GM12878 (cell line): ENCODE data around the gene RAD51B. TPM values are rescaled to one million over a fixed set of nuclear protein-coding genes. Genes with fewer than 3 reads are reported as not detected.

ENCODE experiments used
- ATAC-seq: fragments of 200-7000 bp; cut with Tn5 transposase; 3 replicates; pipeline ENCODE4 v1.9.1; 2020; ENCODE audit warnings: mild to moderate bottlenecking, moderate library complexity
- BruUV-seq: library from RNA; stranded (reverse); fragments of 400-500 nt; replicated peaks from 2 replicates; lab custom pipeline; 2021; lab: Mats Ljungman, UMichigan
- CTCF ChIA-PET: fragments of 300-600 bp; sonication (Branson Sonifier 250); formaldehyde crosslinking; extraction: SDS; loops from one replicate; lab custom pipeline; 2021; ENCODE audit warnings: inconsistent platforms; lab: Yijun Ruan, JAX
- POLR2A ChIA-PET: fragments of 350-600 bp; formaldehyde crosslinking; extraction: SDS; loops from one replicate; lab custom pipeline; 2021; ENCODE audit warnings: inconsistent platforms; lab: Charles Lee
- RAD21 ChIA-PET: fragments of 300-600 bp; sonication (Branson Sonifier 250); formaldehyde crosslinking; loops from one replicate; lab custom pipeline; 2023; ENCODE audit warnings: antibody characterized with exemption; ENCODE audit not compliant: unreplicated experiment; lab: Charles Lee
- SMC1A ChIA-PET: fragments of 300-600 bp; sonication (Branson Sonifier 250); formaldehyde crosslinking; loops from one replicate; lab custom pipeline; 2023; ENCODE audit not compliant: unreplicated experiment, uncharacterized antibody; lab: Charles Lee
- DNase-seq: peaks from one replicate; pipeline ENCODE4 v3.0.0-alpha.2; 2011; ENCODE audit warnings: low read depth, low spot score
- FAIRE-seq: peaks from 3 replicates; lab custom pipeline; 2011; peaks lifted over from hg19 to GRCh38; lab: Jason Lieb, UNC
- H2AFZ ChIP-seq: 2 replicates; pipeline ENCODE4 v1.6.0; 2011; ENCODE audit warnings: low read depth, low read length, control low read depth; ENCODE audit not compliant: control insufficient read depth
- H3K27ac ChIP-seq: 2 replicates; pipeline ENCODE4 v1.5.1; 2011; ENCODE audit warnings: control low read depth; ENCODE audit not compliant: control insufficient read depth, insufficient read depth
- H3K27me3 ChIP-seq, 2 experiments: replicated peaks in 1 of 2; 2 replicates each; pipeline versions ENCODE4 v1.6.0 to v1.6.1; 2011; ENCODE audit warnings: low read length in 1 of 2; ENCODE audit not compliant: control insufficient read depth in 2 of 2, insufficient read depth in 2 of 2
- H3K36me3 ChIP-seq, 2 experiments: 2 replicates each; pipeline ENCODE4 v1.5.1; 2011; ENCODE audit warnings: low read length in 1 of 2; ENCODE audit not compliant: control insufficient read depth in 2 of 2, insufficient read depth in 2 of 2
- H3K4me1 ChIP-seq: 2 replicates; pipeline ENCODE4 v1.6.1; 2011; ENCODE audit warnings: mild to moderate bottlenecking, low read length, moderate library complexity, mixed read lengths; ENCODE audit not compliant: control insufficient read depth, insufficient read depth
- H3K4me2 ChIP-seq: 2 replicates; pipeline ENCODE4 v1.6.0; 2011; ENCODE audit warnings: control low read depth; ENCODE audit not compliant: control insufficient read depth, insufficient read depth
- H3K4me3 ChIP-seq: fragments of 200-600 bp; sonication (generic); 2 replicates; pipeline ENCODE4 v1.5.1; 2016
- H3K79me2 ChIP-seq: 2 replicates; pipeline ENCODE4 v1.6.0; 2011; ENCODE audit warnings: low read length; ENCODE audit not compliant: control insufficient read depth, insufficient read depth
- H3K9ac ChIP-seq: 2 replicates; pipeline ENCODE4 v1.8.0; 2011; ENCODE audit warnings: low read length, control low read depth, mixed read lengths; ENCODE audit not compliant: control insufficient read depth, insufficient read depth
- H3K9me3 ChIP-seq: replicated peaks from 3 replicates; pipeline ENCODE4 v1.5.1; 2011; ENCODE audit warnings: mild to moderate bottlenecking, low read length; ENCODE audit not compliant: control insufficient read depth, insufficient read depth
- H4K20me1 ChIP-seq: 2 replicates; pipeline ENCODE4 v1.6.0; 2011; ENCODE audit not compliant: control insufficient read depth, insufficient read depth
- ATF7 ChIP-seq: fragments of 450-650 bp; IDR thresholded peaks from 2 replicates; pipeline ENCODE4 v1.6.1; 2016; ENCODE audit warnings: low read depth, mild to moderate bottlenecking
- BCL11A ChIP-seq: IDR thresholded peaks from 2 replicates; pipeline ENCODE4 v1.6.1; 2011; ENCODE audit warnings: low read depth, low read length
- ESRRA ChIP-seq: IDR thresholded peaks from 2 replicates; pipeline ENCODE4 v1.6.1; 2012; ENCODE audit warnings: mild to moderate bottlenecking, low read length, improper control_type of control experiment
- GABPA ChIP-seq: IDR thresholded peaks from 2 replicates; pipeline ENCODE4 v1.6.1; 2014; ENCODE audit warnings: antibody characterized with exemption, low read depth, mild to moderate bottlenecking, inconsistent platforms
- HCFC1 ChIP-seq: fragments of 150-350 bp; IDR thresholded peaks from 2 replicates; pipeline ENCODE4 v1.6.1; 2014; ENCODE audit warnings: low read length
- HDAC6 ChIP-seq: fragments of 200-600 bp; sonication (generic); IDR thresholded peaks from one replicate; pipeline ENCODE4 v1.8.0; 2017; ENCODE audit warnings: antibody characterized with exemption; ENCODE audit not compliant: unreplicated experiment
- JUNB ChIP-seq: IDR thresholded peaks from 2 replicates; pipeline ENCODE4 v1.6.1; 2016; ENCODE audit warnings: antibody characterized with exemption, mild to moderate bottlenecking
- KLF5 ChIP-seq: fragments of 450-650 bp; IDR thresholded peaks from 2 replicates; pipeline ENCODE4 v1.6.1; 2014; ENCODE audit warnings: mild to moderate bottlenecking; ENCODE audit not compliant: partially characterized antibody
- MTA2 ChIP-seq: fragments of 450-650 bp; IDR thresholded peaks from 2 replicates; pipeline ENCODE4 v1.6.1; 2016; ENCODE audit warnings: low read depth, mild to moderate bottlenecking, moderate library complexity
- MTA3 ChIP-seq: IDR thresholded peaks from 2 replicates; pipeline ENCODE4 v1.6.1; 2012; ENCODE audit warnings: low read length, inconsistent platforms, borderline replicate concordance
- NFIC ChIP-seq: IDR thresholded peaks from 2 replicates; pipeline ENCODE4 v1.6.1; 2012; ENCODE audit warnings: low read depth, mild to moderate bottlenecking, inconsistent platforms, low read length, moderate library complexity
- POLR2AphosphoS2 ChIP-seq: IDR thresholded peaks from 2 replicates; pipeline ENCODE4 v1.6.1; 2011; ENCODE audit warnings: low read depth, mild to moderate bottlenecking, low read length, improper control_type of control experiment, moderate library complexity
- SMAD5 ChIP-seq: IDR thresholded peaks from 2 replicates; pipeline ENCODE4 v1.6.1; 2016; ENCODE audit warnings: antibody characterized with exemption, low read depth
- ZNF207 ChIP-seq: fragments of 450-650 bp; IDR thresholded peaks from 2 replicates; pipeline ENCODE4 v1.6.1; 2014; ENCODE audit warnings: antibody characterized with exemption, mild to moderate bottlenecking, borderline replicate concordance
- WGBS: methylation state at CpG from one replicate; pipeline ENCODE4 v1.1.6; 2016; ENCODE audit warnings: low lambda C conversion rate; ENCODE audit not compliant: insufficient replicate concordance, insufficient coverage; ENCODE audit errors: missing lambda C conversion rate; 5-methylcytosine and 5-hydroxymethylcytosine counted together
- in situ Hi-C: fragments of 300-500 bp; cut with MboI; formaldehyde crosslinking; loops from 9 replicates; pipeline ENCODE4 v1.14.3; 2018; ENCODE audit warnings: mixed read lengths
- intact Hi-C: fragments of 100-400 bp; cut with micrococcal nuclease; formaldehyde crosslinking; loops from one replicate; pipeline ENCODE4 v1.14.2; 2022; ENCODE audit not compliant: unreplicated experiment
- polyA plus RNA-seq, 11 experiments: library from polyadenylated mRNA; depleted of rRNA in 4 of 11; unstranded in 6 of 11; stranded (reverse) in 5 of 11; fragments of >200 nt; fragmentation: Nextera tagmentation in 4 of 11; fragmentation: Illumina TruSeq in 1 of 11; extraction: Ambion mirVana in 4 of 11; extraction: Trizol in 1 of 11; gene quantifications; 1 replicate in 1 of 11; 2 replicates in 10 of 11; pipeline versions ENCODE4 v1.2.1 to v1.2.3, GENCODE V29; 2011 to 2016; ENCODE audit warnings: inconsistent platforms in 2 of 11, missing spikeins in 2 of 11, low read depth in 1 of 11
- total RNA-seq, 4 experiments: library from RNA; depleted of rRNA in 3 of 4; stranded (reverse); fragments of >200 nt in 3 of 4; fragmentation: Illumina TruSeq in 1 of 4; extraction: Trizol in 1 of 4; gene quantifications; 2 replicates each; pipeline versions ENCODE4 v1.2.1 to v1.2.3, GENCODE V29; 2013 to 2021
- TF ChIP-seq, protein P1 (sequence below): fragments of 450-650 bp; IDR thresholded peaks from 2 replicates; pipeline ENCODE4 v1.6.1; 2018; ENCODE audit warnings: mild to moderate bottlenecking, low read depth, moderate library complexity; ENCODE audit not compliant: partially characterized antibody
- TF ChIP-seq, protein P2 (sequence below): IDR thresholded peaks from 2 replicates; pipeline ENCODE4 v1.6.1; 2012; ENCODE audit warnings: mild to moderate bottlenecking, low read depth, low read length

RAD51B gene
- total and polyA plus RNA-seq, 10 of the 15 experiments (the other 5 are each of a cell fraction or from before 2014, with no cell fraction given): 9.8 to 26.8 (median 21.3) TPM

DNA sequence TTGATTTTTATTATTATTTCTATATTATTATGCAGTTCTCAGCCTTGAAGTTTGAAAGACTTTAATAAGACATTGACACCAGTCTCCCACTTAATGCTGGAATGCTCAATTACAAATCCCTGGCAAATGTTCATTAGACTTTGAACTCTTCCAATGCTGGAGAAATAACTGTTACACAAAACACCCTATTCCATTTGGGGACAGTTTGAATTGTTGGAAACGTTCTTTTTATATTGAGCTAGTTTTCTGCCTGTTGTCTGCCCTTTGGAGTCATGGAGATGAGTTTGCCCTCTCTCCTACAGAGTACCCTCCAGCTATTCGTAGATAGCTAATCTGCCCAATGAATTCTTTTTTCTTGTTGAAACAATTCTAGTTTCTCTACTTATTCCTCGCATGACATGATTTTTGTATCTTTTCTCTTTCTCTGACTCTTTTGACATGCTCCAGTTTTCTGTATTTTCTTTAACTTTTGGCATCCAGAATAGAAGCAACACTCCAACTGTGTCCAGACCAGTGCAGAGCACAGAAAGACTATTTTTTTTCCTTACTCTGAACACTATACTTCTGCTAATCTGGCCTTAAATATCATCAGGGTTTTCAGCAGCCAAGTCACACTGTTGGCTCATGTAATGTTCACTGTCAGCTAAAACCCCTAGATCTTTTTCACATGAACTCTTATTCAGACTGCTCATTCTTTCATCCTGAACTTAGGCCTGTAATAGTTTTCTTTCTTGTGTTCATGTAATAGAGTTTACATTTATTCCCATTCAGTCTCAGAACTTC lies 379.3 kb downstream of the RAD51B start (continued):
- no peak for TF ChIP-seq NFIC
- TF ChIP-seq POLR2AphosphoS2: no peak
- TF ChIP-seq, protein P1, sequence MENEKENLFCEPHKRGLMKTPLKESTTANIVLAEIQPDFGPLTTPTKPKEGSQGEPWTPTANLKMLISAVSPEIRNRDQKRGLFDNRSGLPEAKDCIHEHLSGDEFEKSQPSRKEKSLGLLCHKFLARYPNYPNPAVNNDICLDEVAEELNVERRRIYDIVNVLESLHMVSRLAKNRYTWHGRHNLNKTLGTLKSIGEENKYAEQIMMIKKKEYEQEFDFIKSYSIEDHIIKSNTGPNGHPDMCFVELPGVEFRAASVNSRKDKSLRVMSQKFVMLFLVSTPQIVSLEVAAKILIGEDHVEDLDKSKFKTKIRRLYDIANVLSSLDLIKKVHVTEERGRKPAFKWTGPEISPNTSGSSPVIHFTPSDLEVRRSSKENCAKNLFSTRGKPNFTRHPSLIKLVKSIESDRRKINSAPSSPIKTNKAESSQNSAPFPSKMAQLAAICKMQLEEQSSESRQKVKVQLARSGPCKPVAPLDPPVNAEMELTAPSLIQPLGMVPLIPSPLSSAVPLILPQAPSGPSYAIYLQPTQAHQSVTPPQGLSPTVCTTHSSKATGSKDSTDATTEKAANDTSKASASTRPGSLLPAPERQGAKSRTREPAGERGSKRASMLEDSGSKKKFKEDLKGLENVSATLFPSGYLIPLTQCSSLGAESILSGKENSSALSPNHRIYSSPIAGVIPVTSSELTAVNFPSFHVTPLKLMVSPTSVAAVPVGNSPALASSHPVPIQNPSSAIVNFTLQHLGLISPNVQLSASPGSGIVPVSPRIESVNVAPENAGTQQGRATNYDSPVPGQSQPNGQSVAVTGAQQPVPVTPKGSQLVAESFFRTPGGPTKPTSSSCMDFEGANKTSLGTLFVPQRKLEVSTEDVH: no peak
- TF ChIP-seq, all 136 proteins: peak for 0

DNA sequence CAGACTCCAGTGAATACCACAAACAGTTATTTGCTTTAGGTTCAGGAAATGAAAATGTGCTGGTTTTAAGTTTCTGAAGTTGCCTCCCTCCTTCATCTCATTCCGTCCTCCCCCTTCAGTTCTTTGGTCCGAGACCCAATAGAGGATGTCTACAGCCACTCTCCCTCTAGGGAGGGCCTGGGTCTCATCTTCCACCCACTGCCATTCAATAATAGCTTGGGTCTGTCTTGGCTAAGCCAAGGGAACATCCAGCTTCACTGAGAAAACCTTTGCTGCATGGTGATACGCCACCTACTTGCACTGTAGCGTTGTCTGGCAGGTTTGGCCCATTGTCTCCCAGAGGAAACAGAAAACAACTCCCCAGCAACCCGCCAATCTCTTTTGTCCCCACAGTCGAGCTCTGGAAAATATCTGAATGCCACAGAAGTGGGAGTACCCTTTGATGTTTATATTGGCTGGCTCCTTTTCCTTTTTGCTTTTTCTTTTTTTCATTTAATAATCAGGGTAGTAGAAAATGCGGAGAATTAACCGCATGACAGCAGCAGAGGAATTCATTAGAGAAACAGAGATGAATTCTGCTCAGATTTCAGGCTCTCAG lies 380.1 kb downstream of the RAD51B start:
- Histone ChIP-seq H3K27ac (no peak overlapping the region), H3K79me2 (no peaks in the 10 kb centered on the region), H3K36me3 (no peaks in the 10 kb centered on the region), H3K4me2 (no peak overlapping the region), H3K9me3 (no peaks in the 10 kb centered on the region; the same call in 1 of the 3 replicates), H4K20me1 (no peaks in the 10 kb centered on the region), H3K27me3 (no peaks in the 10 kb centered on the region), H2AFZ (no peak overlapping the region), H3K9ac (no peak overlapping the region), H3K4me1 (no peaks in the 10 kb centered on the region)
- ChIA-PET SMC1A (interaction anchor here (1.5 to 2.8 kb wide), 6 partner anchors 8 to 252 kb away, joined by 4 to 8 read pairs (median 6); no protein-coding TSS in a partner anchor), CTCF (interaction anchor here (0.6 to 1.0 kb wide), 2 partner anchors 10 to 11 kb away, joined by 3 read pairs; no protein-coding TSS in a partner anchor), RAD21 (interaction anchor here (0.7 kb wide), 1 partner anchor 259 kb away, joined by 4 read pairs; no protein-coding TSS in a partner anchor), POLR2A (interaction anchor here (1.0 kb wide), 1 partner anchor 27 kb away, joined by 4 read pairs; no protein-coding TSS in a partner anchor)
- no TSS peak for BruUV-seq
- in situ Hi-C loops (no loop called here), intact Hi-C loops (no loop called here)
- DNase-seq: no peak
- 96% methylated on average over 8 of the region's 8 CpGs for whole genome bisulfite sequencing
- FAIRE-seq: no peak
- TF ChIP-seq ATF7 (no peak), HDAC6 (no peak), JUNB (no peak), BCL11A (no peak), GABPA (no peak), MTA2 (no peak), ESRRA (no peak), SMAD5 (no peak), HCFC1 (no peak), ZNF207 (no peak), MTA3 (no peak), KLF5 (no peak)
- TF ChIP-seq, protein P2, sequence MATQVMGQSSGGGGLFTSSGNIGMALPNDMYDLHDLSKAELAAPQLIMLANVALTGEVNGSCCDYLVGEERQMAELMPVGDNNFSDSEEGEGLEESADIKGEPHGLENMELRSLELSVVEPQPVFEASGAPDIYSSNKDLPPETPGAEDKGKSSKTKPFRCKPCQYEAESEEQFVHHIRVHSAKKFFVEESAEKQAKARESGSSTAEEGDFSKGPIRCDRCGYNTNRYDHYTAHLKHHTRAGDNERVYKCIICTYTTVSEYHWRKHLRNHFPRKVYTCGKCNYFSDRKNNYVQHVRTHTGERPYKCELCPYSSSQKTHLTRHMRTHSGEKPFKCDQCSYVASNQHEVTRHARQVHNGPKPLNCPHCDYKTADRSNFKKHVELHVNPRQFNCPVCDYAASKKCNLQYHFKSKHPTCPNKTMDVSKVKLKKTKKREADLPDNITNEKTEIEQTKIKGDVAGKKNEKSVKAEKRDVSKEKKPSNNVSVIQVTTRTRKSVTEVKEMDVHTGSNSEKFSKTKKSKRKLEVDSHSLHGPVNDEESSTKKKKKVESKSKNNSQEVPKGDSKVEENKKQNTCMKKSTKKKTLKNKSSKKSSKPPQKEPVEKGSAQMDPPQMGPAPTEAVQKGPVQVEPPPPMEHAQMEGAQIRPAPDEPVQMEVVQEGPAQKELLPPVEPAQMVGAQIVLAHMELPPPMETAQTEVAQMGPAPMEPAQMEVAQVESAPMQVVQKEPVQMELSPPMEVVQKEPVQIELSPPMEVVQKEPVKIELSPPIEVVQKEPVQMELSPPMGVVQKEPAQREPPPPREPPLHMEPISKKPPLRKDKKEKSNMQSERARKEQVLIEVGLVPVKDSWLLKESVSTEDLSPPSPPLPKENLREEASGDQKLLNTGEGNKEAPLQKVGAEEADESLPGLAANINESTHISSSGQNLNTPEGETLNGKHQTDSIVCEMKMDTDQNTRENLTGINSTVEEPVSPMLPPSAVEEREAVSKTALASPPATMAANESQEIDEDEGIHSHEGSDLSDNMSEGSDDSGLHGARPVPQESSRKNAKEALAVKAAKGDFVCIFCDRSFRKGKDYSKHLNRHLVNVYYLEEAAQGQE: no peak
- TF ChIP-seq, all 136 proteins: peak for 0
- ATAC-seq: no peak
- no peak overlapping the region for H3K4me3 ChIP-seq
